ENCODE results near the gene RSPH1. TPM values are rescaled to one million over a fixed set of nuclear protein-coding genes. Genes with fewer than 3 reads are reported as not detected.

Gene RSPH1
- total and polyA plus RNA-seq, 2 of the 8 experiments (the other 6 are each of a cell fraction or from before 2014, with no cell fraction given): 0.24 TPM; not detected in 1

GRCh38 chr21:42498012-42498411, 2.0 kb upstream of the RSPH1 start (continued):
- TF ChIP-seq ATF2 (IDR thresholded peaks at IDR 0.05; ENCODE audit: low read length): no peak
- TF ChIP-seq BACH1 (IDR thresholded peaks at IDR 0.05; ENCODE audit: low read length): no peak
- no peak for TF ChIP-seq ASH2L (IDR thresholded peaks at IDR 0.05; ENCODE audit: low read length)
- TF ChIP-seq EGR1 (IDR thresholded peaks at IDR 0.05; ENCODE audit: borderline replicate concordance, low read depth, low read length): no peak
- TF ChIP-seq KDM1A (IDR thresholded peaks at IDR 0.05; ENCODE audit: borderline replicate concordance, low read length): no peak
- no peak for TF ChIP-seq RBBP5 (IDR thresholded peaks at IDR 0.05; ENCODE audit: borderline replicate concordance, low read depth, low read length)
- TF ChIP-seq SP2 (IDR thresholded peaks at IDR 0.05; ENCODE audit: low read length): no peak
- TF ChIP-seq CHD7 (IDR thresholded peaks at IDR 0.05; ENCODE audit: insufficient replicate concordance, low read length): no peak
- no peak for TF ChIP-seq BRCA1 (IDR thresholded peaks at IDR 0.05; ENCODE audit: low read depth, low read length)

Data from H1 (cell line).